KG1 (cell line): ENCODE data around the gene CPN1.
"Not testable (repeated sequence)": the region's sequence is repeated elsewhere in the genome, so short reads cannot be mapped to it uniquely, and the experiment has no call there.

ENCODE experiments used
- DNase-seq: peaks from one replicate; lab custom pipeline; 2025; lab: John Stamatoyannopoulos, UW

CPN1 gene

GRCh38 chr10:100081075-100082001 is at the start of gene CPN1:
CPN1 (minus strand) TSS chr10:100081869; CDS start chr10:100081625, 244 bp downstream.
- DNase-seq, result no peak

- no peak for DNase-seq
Measured at GRCh38 chr10:100130831-100131230, 49.2 kb upstream of the CPN1 start.

- no peak for DNase-seq
Measured at GRCh38 chr10:100129424-100129823, 47.8 kb upstream of the CPN1 start.

GRCh38 chr10:100128951-100129350 is 47.3 kb upstream of the CPN1 start:
- no peak for DNase-seq

GRCh38 chr10:100125335-100125734 is 43.7 kb upstream of the CPN1 start:
- not testable (repeated sequence) for DNase-seq

GRCh38 chr10:100124097-100124496 is 42.4 kb upstream of the CPN1 start:
- no peak for DNase-seq

- DNase-seq, result no peak
Measured at GRCh38 chr10:100122780-100123179, 41.1 kb upstream of the CPN1 start.

- DNase-seq, result no peak
Measured at GRCh38 chr10:100120550-100120949, 38.9 kb upstream of the CPN1 start.

- no peak for DNase-seq
Measured at GRCh38 chr10:100119726-100120125, 38.1 kb upstream of the CPN1 start.

- DNase-seq, result no peak
Measured at GRCh38 chr10:100114976-100115770, 33.5 kb upstream of the CPN1 start.

- DNase-seq, result no peak
Measured at GRCh38 chr10:100114460-100114859, 32.8 kb upstream of the CPN1 start.

- DNase-seq, result no peak
Measured at GRCh38 chr10:100109670-100110069, 28.0 kb upstream of the CPN1 start.

- DNase-seq, result no peak
Measured at GRCh38 chr10:100106865-100107264, 25.2 kb upstream of the CPN1 start.

- no peak for DNase-seq
Measured at GRCh38 chr10:100104300-100104699, 22.6 kb upstream of the CPN1 start.

GRCh38 chr10:100103581-100103980 is 21.9 kb upstream of the CPN1 start:
- no peak for DNase-seq

GRCh38 chr10:100101192-100102076 is 19.8 kb upstream of the CPN1 start:
- DNase-seq, result no peak

GRCh38 chr10:100100651-100101184 is 19.0 kb upstream of the CPN1 start:
- DNase-seq, result no peak

GRCh38 chr10:100089241-100089640 is 7.6 kb upstream of the CPN1 start:
- DNase-seq, result no peak

- DNase-seq, result not testable (repeated sequence)
Measured at GRCh38 chr10:100086708-100087107, 5.0 kb upstream of the CPN1 start.

GRCh38 chr10:100085596-100085995 is 3.9 kb upstream of the CPN1 start:
- DNase-seq, result no peak

GRCh38 chr10:100083623-100084022 is 2.0 kb upstream of the CPN1 start:
- no peak for DNase-seq

- not testable (repeated sequence) for DNase-seq
Measured at GRCh38 chr10:100082276-100082675, 607 bp upstream of the CPN1 start.
